Measurements from ENCODE around the gene BNC2. TPM values are rescaled to one million over a fixed set of nuclear protein-coding genes. Genes with fewer than 3 reads are reported as not detected.

The BNC2 gene
- total RNA-seq, 1 donor from 2014 or later = 38.0 TPM

- FAIRE-seq (no peak), DNase-seq (ENCODE audit: low read depth) (no peak)
- Histone ChIP-seq H3K9me3 (ENCODE audit: insufficient read depth, low read depth, low read length) (no peaks in the 10 kb centered on the region), H3K4me1 (ENCODE audit: insufficient read depth, low read length) (no peaks in the 10 kb centered on the region), H3K9ac (ENCODE audit: low read length) (no peak overlapping the region), H3K4me2 (ENCODE audit: low read length) (no peak overlapping the region), H3K79me2 (ENCODE audit: insufficient read depth, low read length) (no peaks in the 10 kb centered on the region), H4K20me1 (ENCODE audit: insufficient read depth, low read length) (no peaks in the 10 kb centered on the region), H3K27me3 (ENCODE audit: insufficient read depth, low read length) (no peaks in the 10 kb centered on the region), H3K36me3 (ENCODE audit: insufficient read depth, low read length) (no peaks in the 10 kb centered on the region), H2AFZ (ENCODE audit: low read depth, low read length) (no peak overlapping the region), H3K27ac (ENCODE audit: low read depth, low read length) (no peak overlapping the region), H3K4me3 (ENCODE audit: insufficient read depth, low read depth, low read length) (no peak overlapping the region)
- peaks cover 5% of the 10 kb centered on the region for H3K4me1 Mint-ChIP-seq (ENCODE audit: low read depth, unreplicated experiment)
- H3K27ac Mint-ChIP-seq (ENCODE audit: unreplicated experiment) = no peak overlapping the region
- no peaks in the 10 kb centered on the region for H3K27me3 Mint-ChIP-seq (ENCODE audit: low read depth, unreplicated experiment)
- TF ChIP-seq CTCF (IDR thresholded peaks at IDR 0.05; ENCODE audit: insufficient read depth, low read depth, low read length) (no peak), EZH2 (IDR thresholded peaks at IDR 0.05; ENCODE audit: insufficient read depth, low read length) (no peak)
- peaks cover 2% of the 10 kb centered on the region for H3K36me3 Mint-ChIP-seq (ENCODE audit: low read depth, unreplicated experiment)
- H3K9me3 Mint-ChIP-seq (ENCODE audit: unreplicated experiment) = peaks cover 3% of the 10 kb centered on the region
- H3K4me3 Mint-ChIP-seq (ENCODE audit: unreplicated experiment) = no peak overlapping the region
Observed at GRCh38 chr9:16898464-16898863, 28.0 kb upstream of the BNC2 start.

GRCh38 chr9:16888594-16888993 is 18.1 kb upstream of the BNC2 start:
- FAIRE-seq (no peak), DNase-seq (ENCODE audit: low read depth) (no peak)
- H3K4me3 Mint-ChIP-seq (ENCODE audit: unreplicated experiment) = no peak overlapping the region
- H3K36me3 ChIP-seq (ENCODE audit: insufficient read depth, low read length) = no peaks in the 10 kb centered on the region
- no peaks in the 10 kb centered on the region for H3K9me3 Mint-ChIP-seq (ENCODE audit: unreplicated experiment)
- TF ChIP-seq EZH2 (IDR thresholded peaks at IDR 0.05; ENCODE audit: insufficient read depth, low read length) = no peak
- TF ChIP-seq CTCF (IDR thresholded peaks at IDR 0.05; ENCODE audit: insufficient read depth, low read depth, low read length) = no peak
- H3K9me3 ChIP-seq (ENCODE audit: insufficient read depth, low read depth, low read length) = no peaks in the 10 kb centered on the region
- H3K4me2 ChIP-seq (ENCODE audit: low read length) = no peak overlapping the region
- no peaks in the 10 kb centered on the region for H3K79me2 ChIP-seq (ENCODE audit: insufficient read depth, low read length)
- no peak overlapping the region for H3K27ac ChIP-seq (ENCODE audit: low read depth, low read length)
- no peaks in the 10 kb centered on the region for H3K4me1 ChIP-seq (ENCODE audit: insufficient read depth, low read length)
- H3K27me3 Mint-ChIP-seq (ENCODE audit: low read depth, unreplicated experiment) = no peaks in the 10 kb centered on the region
- no peak overlapping the region for H3K27ac Mint-ChIP-seq (ENCODE audit: unreplicated experiment)
- H3K9ac ChIP-seq (ENCODE audit: low read length) = no peak overlapping the region
- peaks cover 6% of the 10 kb centered on the region for H3K4me1 Mint-ChIP-seq (ENCODE audit: low read depth, unreplicated experiment)
- H3K36me3 Mint-ChIP-seq (ENCODE audit: low read depth, unreplicated experiment) = no peaks in the 10 kb centered on the region
- no peak overlapping the region for H3K4me3 ChIP-seq (ENCODE audit: insufficient read depth, low read depth, low read length)
- H4K20me1 ChIP-seq (ENCODE audit: insufficient read depth, low read length) = no peaks in the 10 kb centered on the region
- H2AFZ ChIP-seq (ENCODE audit: low read depth, low read length) = no peak overlapping the region
- H3K27me3 ChIP-seq (ENCODE audit: insufficient read depth, low read length) = no peaks in the 10 kb centered on the region

- Histone ChIP-seq H3K9me3 (ENCODE audit: insufficient read depth, low read depth, low read length) (no peaks in the 10 kb centered on the region), H3K4me1 (ENCODE audit: insufficient read depth, low read length) (no peaks in the 10 kb centered on the region), H3K36me3 (ENCODE audit: insufficient read depth, low read length) (no peaks in the 10 kb centered on the region), H4K20me1 (ENCODE audit: insufficient read depth, low read length) (no peaks in the 10 kb centered on the region), H3K9ac (ENCODE audit: low read length) (no peak overlapping the region), H3K79me2 (ENCODE audit: insufficient read depth, low read length) (no peaks in the 10 kb centered on the region), H3K4me2 (ENCODE audit: low read length) (no peak overlapping the region), H3K27ac (ENCODE audit: low read depth, low read length) (no peak overlapping the region), H3K27me3 (ENCODE audit: insufficient read depth, low read length) (no peaks in the 10 kb centered on the region), H2AFZ (ENCODE audit: low read depth, low read length) (no peak overlapping the region), H3K4me3 (ENCODE audit: insufficient read depth, low read depth, low read length) (no peak overlapping the region)
- Mint-ChIP-seq H3K4me3 (ENCODE audit: unreplicated experiment) (no peak overlapping the region), H3K36me3 (ENCODE audit: low read depth, unreplicated experiment) (no peaks in the 10 kb centered on the region), H3K4me1 (ENCODE audit: low read depth, unreplicated experiment) (peaks cover 6% of the 10 kb centered on the region), H3K27ac (ENCODE audit: unreplicated experiment) (no peak overlapping the region), H3K27me3 (ENCODE audit: low read depth, unreplicated experiment) (no peaks in the 10 kb centered on the region), H3K9me3 (ENCODE audit: unreplicated experiment) (peaks cover 3% of the 10 kb centered on the region)
- no peak for DNase-seq (ENCODE audit: low read depth)
- TF ChIP-seq CTCF (IDR thresholded peaks at IDR 0.05; ENCODE audit: insufficient read depth, low read depth, low read length) (no peak), EZH2 (IDR thresholded peaks at IDR 0.05; ENCODE audit: insufficient read depth, low read length) (no peak)
- no peak for FAIRE-seq
Observed at GRCh38 chr9:16885931-16886330, 15.5 kb upstream of the BNC2 start.

Data from astrocyte (in vitro differentiated cells and primary cell).